ENCODE results near the gene GAB1. TPM values are rescaled to one million over a fixed set of nuclear protein-coding genes. Genes with fewer than 3 reads are reported as not detected.

Gene GAB1
- total and polyA plus RNA-seq, 8 donors, result 43.5 to 109 (median 90.7) TPM

DNA sequence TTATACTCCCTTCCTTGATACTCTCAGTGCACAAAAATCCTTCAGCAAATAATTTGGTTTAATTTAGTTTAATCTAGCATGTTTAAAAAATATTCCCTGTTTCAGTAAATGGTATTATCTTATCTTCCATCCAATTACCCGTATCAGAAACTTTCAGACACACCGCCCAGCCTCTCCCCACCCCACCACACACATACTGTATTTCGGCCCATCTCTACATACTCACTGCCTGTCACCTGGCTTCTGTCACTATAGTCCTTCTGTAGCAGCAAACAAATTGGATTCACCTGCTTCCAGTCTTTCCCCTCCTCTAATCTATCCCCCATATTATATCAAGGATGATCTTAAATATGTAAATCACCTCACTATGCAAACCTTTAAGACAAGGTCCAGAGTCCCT is 24.8 kb upstream of the GAB1 start:
- intact Hi-C loops (cut with DNase I), result no loop called here
- no peaks in the 10 kb centered on the region for H3K4me1 ChIP-seq
- no peak for TF ChIP-seq CTCF (IDR thresholded peaks at IDR 0.05)
- no peaks in the 10 kb centered on the region for H3K27me3 ChIP-seq
- ATAC-seq, result no peak
- DNase-seq, result no peak
- no peaks in the 10 kb centered on the region for H3K36me3 ChIP-seq
- no peak overlapping the region for H3K4me3 ChIP-seq
- no peaks in the 10 kb centered on the region for H3K9me3 ChIP-seq
- H3K27ac ChIP-seq, result no peak overlapping the region

GRCh38 chr4:143313521-143313920 is 23.2 kb upstream of the GAB1 start:
- DNase-seq (no peak), ATAC-seq (no peak)
- Histone ChIP-seq H3K4me1 (no peaks in the 10 kb centered on the region), H3K27ac (no peak overlapping the region), H3K36me3 (no peaks in the 10 kb centered on the region), H3K27me3 (no peaks in the 10 kb centered on the region), H3K9me3 (no peaks in the 10 kb centered on the region), H3K4me3 (no peak overlapping the region)
- intact Hi-C loops (cut with DNase I), result no loop called here
- no peak for TF ChIP-seq CTCF (IDR thresholded peaks at IDR 0.05)

DNA sequence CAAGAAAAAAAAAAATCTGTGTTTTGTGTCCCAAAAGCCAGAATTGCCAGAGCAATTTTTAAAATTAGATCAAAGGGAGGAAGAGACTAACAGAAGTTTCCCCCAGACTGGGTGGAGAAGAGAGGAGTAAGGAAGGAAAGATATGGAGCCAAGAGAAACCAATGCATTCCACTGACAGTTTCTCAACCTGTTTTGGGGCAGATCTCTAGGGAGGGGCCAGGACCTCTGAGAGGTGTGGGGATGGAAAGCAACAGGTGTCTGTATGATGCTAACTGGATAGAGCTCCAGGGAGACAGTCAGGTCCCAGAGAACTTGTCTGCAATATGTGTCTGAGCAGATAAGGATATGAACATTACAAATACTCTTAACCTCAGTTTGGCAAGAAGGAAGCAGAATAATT is 22.7 kb upstream of the GAB1 start:
- ATAC-seq (no peak), DNase-seq (no peak)
- no peak for TF ChIP-seq CTCF (IDR thresholded peaks at IDR 0.05)

GRCh38 chr4:143320113-143320512 is 16.6 kb upstream of the GAB1 start:
- Histone ChIP-seq H3K4me1 (no peaks in the 10 kb centered on the region), H3K27me3 (no peaks in the 10 kb centered on the region), H3K27ac (no peak overlapping the region), H3K9me3 (no peaks in the 10 kb centered on the region), H3K36me3 (no peaks in the 10 kb centered on the region), H3K4me3 (no peak overlapping the region)
- intact Hi-C loops (cut with DNase I), result no loop called here
- DNase-seq, result no peak
- ATAC-seq, result no peak
- TF ChIP-seq CTCF (IDR thresholded peaks at IDR 0.05), result no peak

More for the DNA sequence above, 22.7 kb upstream of the GAB1 start:
- Histone ChIP-seq H3K27ac (no peak overlapping the region), H3K36me3 (no peaks in the 10 kb centered on the region), H3K9me3 (no peaks in the 10 kb centered on the region), H3K27me3 (no peaks in the 10 kb centered on the region), H3K4me3 (no peak overlapping the region), H3K4me1 (no peaks in the 10 kb centered on the region)
- intact Hi-C loops (cut with DNase I), result no loop called here

- no peak for TF ChIP-seq CTCF (IDR thresholded peaks at IDR 0.05)
- no peak for DNase-seq
- H3K36me3 ChIP-seq, result no peaks in the 10 kb centered on the region
- H3K4me3 ChIP-seq, result no peak overlapping the region
- H3K4me1 ChIP-seq, result no peaks in the 10 kb centered on the region
- no peaks in the 10 kb centered on the region for H3K27me3 ChIP-seq
- H3K27ac ChIP-seq, result no peak overlapping the region
- H3K9me3 ChIP-seq, result no peaks in the 10 kb centered on the region
- intact Hi-C loops (cut with DNase I), result no loop called here
- ATAC-seq, result no peak
Observed at GRCh38 chr4:143326735-143327134, 9.9 kb upstream of the GAB1 start.
